AG09309 (cell line): ENCODE results near the gene PERM1.
A peak's percentile ranks its signal among the peaks of the same experiment; 100 is the strongest.

ENCODE experiments used
- DNase-seq: peaks from one replicate; pipeline ENCODE4 v3.0.0-alpha.2; 2010; ENCODE audit warnings: low read depth
- H3K4me3 ChIP-seq: 2 replicates; pipeline ENCODE4 v1.5.1; 2011; ENCODE audit warnings: mild to moderate bottlenecking, low read depth, low read length, moderate library complexity; ENCODE audit not compliant: control insufficient read depth
- CTCF ChIP-seq: IDR thresholded peaks from 2 replicates; pipeline ENCODE4 v1.5.1; 2011; ENCODE audit warnings: mild to moderate bottlenecking, low read depth, low read length, inconsistent platforms; ENCODE audit not compliant: insufficient read depth, control insufficient read depth; ENCODE audit errors: missing control alignments

PERM1 gene

GRCh38 chr1:960363-961131 is 21.3 kb downstream of the PERM1 start, which contains the start of gene KLHL17:
KLHL17 (plus strand) TSS chr1:960584; CDS start chr1:960694, 110 bp downstream.
- no peak for TF ChIP-seq CTCF
- DNase-seq: no peak
- peak within 1 kb of the TSS; percentile 44 for H3K4me3 ChIP-seq

GRCh38 chr1:959731-960362 is 22.0 kb downstream of the PERM1 start:
- H3K4me3 ChIP-seq: peak overlapping the region; percentile 44
- TF ChIP-seq CTCF: no peak
- no peak for DNase-seq

- no peak for DNase-seq
- H3K4me3 ChIP-seq: peak within 1 kb of the TSS; percentile 99
- TF ChIP-seq CTCF: no peak
Observed at GRCh38 chr1:958823-959730, 22.8 kb downstream of the PERM1 start, which contains the start of gene NOC2L. NOC2L (minus strand) TSS chr1:959256; CDS start chr1:959240, 16 bp downstream.

GRCh38 chr1:956636-957035 is 25.3 kb downstream of the PERM1 start:
- TF ChIP-seq CTCF: no peak
- H3K4me3 ChIP-seq: no peak overlapping the region
- no peak for DNase-seq

GRCh38 chr1:955474-955873 is 26.4 kb downstream of the PERM1 start:
- no peak for DNase-seq
- no peak for TF ChIP-seq CTCF
- no peak overlapping the region for H3K4me3 ChIP-seq

- no peak for TF ChIP-seq CTCF
- no peak overlapping the region for H3K4me3 ChIP-seq
Observed at GRCh38 chr1:954927-955326, 27.0 kb downstream of the PERM1 start.

More at GRCh38 chr1:954927-955326, 27.0 kb downstream of the PERM1 start:
- no peak for DNase-seq
